Activated CD4-positive, alpha-beta memory T cell treated with anti-CD3 and anti-CD28 coated beads for 36 hours (primary cell): ENCODE measurements around the gene INS. TPM values are rescaled to one million over a fixed set of nuclear protein-coding genes. Genes with fewer than 3 reads are reported as not detected.

ENCODE experiments used
- CTCF ChIA-PET: fragments of 350-600 bp; sonication (Branson Sonifier 250); formaldehyde crosslinking; loops from one replicate; lab custom pipeline; 2021; ENCODE audit warnings: antibody characterized with exemption, inconsistent platforms; lab: Charles Lee
- POLR2A ChIA-PET: fragments of 350-600 bp; sonication (Branson Sonifier 250); formaldehyde crosslinking; loops from one replicate; lab custom pipeline; 2021; ENCODE audit warnings: antibody characterized with exemption; lab: Charles Lee
- DNase-seq: peaks from one replicate; pipeline ENCODE4 v3.0.0-alpha.2; 2020
- H3K27ac Mint-ChIP-seq: one replicate; pipeline ENCODE4 v1.8.0; 2021; ENCODE audit warnings: mixed read lengths
- H3K27me3 Mint-ChIP-seq: one replicate; pipeline ENCODE4 v1.8.0; 2021; ENCODE audit warnings: mixed read lengths
- H3K36me3 Mint-ChIP-seq: one replicate; pipeline ENCODE4 v1.8.0; 2021; ENCODE audit warnings: mixed read lengths
- H3K4me1 Mint-ChIP-seq: one replicate; pipeline ENCODE4 v1.8.0; 2021; ENCODE audit warnings: low read depth, mixed read lengths
- H3K4me3 Mint-ChIP-seq: one replicate; pipeline ENCODE4 v1.8.0; 2021; ENCODE audit warnings: mild to moderate bottlenecking, mixed read lengths
- H3K9me3 Mint-ChIP-seq: one replicate; pipeline ENCODE4 v1.8.0; 2021; ENCODE audit warnings: mixed read lengths
- intact Hi-C: fragments of 100-400 bp; cut with micrococcal nuclease; formaldehyde crosslinking; loops from one replicate; pipeline ENCODE4 v1.15.1; 2023
- total RNA-seq, 2 experiments: library from RNA; stranded (reverse); gene quantifications; one replicate each; pipeline ENCODE4 v1.2.3, GENCODE V29; 2021

INS gene
- total RNA-seq, result not detected

DNA sequence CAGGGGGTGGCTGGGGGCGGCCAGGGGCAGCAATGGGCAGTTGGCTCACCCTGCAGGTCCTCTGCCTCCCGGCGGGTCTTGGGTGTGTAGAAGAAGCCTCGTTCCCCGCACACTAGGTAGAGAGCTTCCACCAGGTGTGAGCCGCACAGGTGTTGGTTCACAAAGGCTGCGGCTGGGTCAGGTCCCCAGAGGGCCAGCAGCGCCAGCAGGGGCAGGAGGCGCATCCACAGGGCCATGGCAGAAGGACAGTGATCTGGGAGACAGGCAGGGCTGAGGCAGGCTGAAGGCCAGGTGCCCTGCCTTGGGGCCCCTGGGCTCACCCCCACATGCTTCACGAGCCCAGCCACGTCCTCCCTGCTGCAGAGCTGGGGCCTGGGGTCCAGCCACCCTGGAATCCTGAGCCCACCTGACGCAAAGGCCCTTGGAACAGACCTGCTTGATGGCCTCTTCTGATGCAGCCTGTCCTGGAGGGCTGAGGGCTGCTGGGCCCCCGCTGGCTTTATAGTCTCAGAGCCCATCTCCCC is at the start of gene INS:
Gene INS (minus strand): TSS at position 474 of the 524 bp plus-strand sequence. CDS start 238 bp downstream, at position 236.
- H3K27ac Mint-ChIP-seq, result no peak within 1 kb of the TSS
- intact Hi-C loops, result no loop called here
- H3K36me3 Mint-ChIP-seq, result no peaks in the 10 kb centered on the region
- H3K9me3 Mint-ChIP-seq, result no peaks in the 10 kb centered on the region
- no peaks in the 10 kb centered on the region for H3K4me1 Mint-ChIP-seq
- CTCF ChIA-PET, result interaction anchor here (1.9 kb wide), 1 partner anchor 10 kb away, joined by 7 read pairs; no protein-coding TSS in a partner anchor
- no peak for DNase-seq
- H3K4me3 Mint-ChIP-seq, result no peak within 1 kb of the TSS
- H3K27me3 Mint-ChIP-seq, result peaks cover 7% of the 10 kb centered on the region
- POLR2A ChIA-PET, result no interaction called here

GRCh38 chr11:2210366-2211112 is 49.5 kb upstream of the INS start:
- H3K36me3 Mint-ChIP-seq, result no peaks in the 10 kb centered on the region
- no peak overlapping the region for H3K4me3 Mint-ChIP-seq
- no peaks in the 10 kb centered on the region for H3K9me3 Mint-ChIP-seq
- ChIA-PET POLR2A (no interaction called here), CTCF (interaction anchor here (1.1 kb wide), 1 partner anchor 558 kb away, joined by 3 read pairs; no protein-coding TSS in a partner anchor)
- intact Hi-C loops, result loop anchor here (5.0 kb wide), 1 partner anchor 57 kb away; no protein-coding TSS in a partner anchor
- H3K27ac Mint-ChIP-seq, result no peak overlapping the region
- peaks cover 11% of the 10 kb centered on the region for H3K4me1 Mint-ChIP-seq
- H3K27me3 Mint-ChIP-seq, result no peaks in the 10 kb centered on the region
- DNase-seq, result peak; percentile 7

GRCh38 chr11:2209900-2210321 is 48.9 kb upstream of the INS start:
- Mint-ChIP-seq H3K27me3 (no peaks in the 10 kb centered on the region), H3K9me3 (no peaks in the 10 kb centered on the region), H3K4me1 (peaks cover 11% of the 10 kb centered on the region), H3K27ac (no peak overlapping the region), H3K36me3 (no peaks in the 10 kb centered on the region), H3K4me3 (no peak overlapping the region)
- POLR2A ChIA-PET, result no interaction called here
- CTCF ChIA-PET, result interaction anchor here (1.1 kb wide), 1 partner anchor 557 kb away, joined by 3 read pairs; no protein-coding TSS in a partner anchor
- intact Hi-C loops, result loop anchor here (5.0 kb wide), 1 partner anchor 57 kb away; no protein-coding TSS in a partner anchor
- no peak for DNase-seq

DNA sequence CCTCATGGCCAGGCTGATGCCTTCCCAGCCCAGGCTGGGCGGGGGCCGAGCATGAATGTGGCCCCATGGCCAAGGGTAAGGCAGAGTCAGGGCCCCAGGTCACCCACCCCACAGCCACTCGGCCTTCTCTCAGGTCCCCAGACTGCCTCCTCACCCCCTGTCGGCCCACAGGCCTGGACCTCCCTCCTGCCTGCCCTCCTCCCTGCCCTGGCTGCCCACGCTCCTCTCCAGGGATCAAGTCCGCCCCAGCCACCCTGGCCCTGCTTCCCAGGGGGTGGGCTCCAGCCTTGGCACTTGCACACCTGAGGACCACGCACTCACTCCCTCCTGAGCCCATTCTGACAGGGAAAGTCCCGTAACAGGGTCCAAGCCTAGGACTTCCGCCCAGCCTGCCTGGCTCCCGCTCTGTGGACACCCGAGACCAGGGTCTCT is 48.4 kb upstream of the INS start:
- no peaks in the 10 kb centered on the region for H3K27me3 Mint-ChIP-seq
- no peaks in the 10 kb centered on the region for H3K9me3 Mint-ChIP-seq
- CTCF ChIA-PET, result interaction anchor here (1.3 kb wide), 1 partner anchor 15 kb away, joined by 3 read pairs; no protein-coding TSS in a partner anchor
- no peak overlapping the region for H3K27ac Mint-ChIP-seq
- H3K4me1 Mint-ChIP-seq, result peaks cover 11% of the 10 kb centered on the region
- H3K4me3 Mint-ChIP-seq, result no peak overlapping the region
- peak; percentile 4 for DNase-seq
- intact Hi-C loops, result no loop called here
- no peaks in the 10 kb centered on the region for H3K36me3 Mint-ChIP-seq
- POLR2A ChIA-PET, result no interaction called here

DNA sequence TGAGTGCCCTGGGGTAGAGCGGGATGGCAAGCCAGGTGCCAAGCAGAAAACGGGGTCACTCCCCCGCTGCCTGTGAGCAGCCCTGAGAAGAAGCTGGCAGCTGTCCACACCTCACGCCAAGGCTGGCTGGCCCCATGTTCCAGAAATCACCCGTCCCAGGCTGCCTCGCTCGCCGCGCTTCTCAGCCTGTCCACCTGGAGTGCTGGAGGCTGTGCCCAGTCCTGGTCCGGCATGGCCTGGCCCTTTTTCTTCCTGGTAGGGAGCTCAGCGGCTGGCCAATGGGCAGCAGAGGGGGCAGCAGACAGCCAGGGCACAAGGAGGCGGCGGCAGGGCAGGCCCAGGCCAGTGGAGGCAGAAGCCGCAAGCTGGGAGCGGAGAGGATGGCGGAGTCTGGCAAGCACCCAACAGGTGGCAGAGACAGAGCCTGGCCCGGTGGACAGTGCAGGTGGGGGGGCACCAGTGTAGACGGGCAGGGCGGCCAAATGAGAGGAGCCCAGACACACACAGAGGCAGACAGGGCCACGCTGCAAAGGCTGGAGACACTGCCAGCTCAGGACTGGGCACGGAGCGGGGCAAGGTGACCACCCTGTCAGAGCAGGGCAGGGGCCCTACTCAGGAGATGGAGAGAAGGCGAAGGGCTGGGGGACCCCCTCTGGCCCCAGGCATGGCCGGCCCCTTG is 47.8 kb upstream of the INS start:
- intact Hi-C loops, result no loop called here
- peaks cover 7% of the 10 kb centered on the region for H3K4me1 Mint-ChIP-seq
- no peak overlapping the region for H3K27ac Mint-ChIP-seq

DNA sequence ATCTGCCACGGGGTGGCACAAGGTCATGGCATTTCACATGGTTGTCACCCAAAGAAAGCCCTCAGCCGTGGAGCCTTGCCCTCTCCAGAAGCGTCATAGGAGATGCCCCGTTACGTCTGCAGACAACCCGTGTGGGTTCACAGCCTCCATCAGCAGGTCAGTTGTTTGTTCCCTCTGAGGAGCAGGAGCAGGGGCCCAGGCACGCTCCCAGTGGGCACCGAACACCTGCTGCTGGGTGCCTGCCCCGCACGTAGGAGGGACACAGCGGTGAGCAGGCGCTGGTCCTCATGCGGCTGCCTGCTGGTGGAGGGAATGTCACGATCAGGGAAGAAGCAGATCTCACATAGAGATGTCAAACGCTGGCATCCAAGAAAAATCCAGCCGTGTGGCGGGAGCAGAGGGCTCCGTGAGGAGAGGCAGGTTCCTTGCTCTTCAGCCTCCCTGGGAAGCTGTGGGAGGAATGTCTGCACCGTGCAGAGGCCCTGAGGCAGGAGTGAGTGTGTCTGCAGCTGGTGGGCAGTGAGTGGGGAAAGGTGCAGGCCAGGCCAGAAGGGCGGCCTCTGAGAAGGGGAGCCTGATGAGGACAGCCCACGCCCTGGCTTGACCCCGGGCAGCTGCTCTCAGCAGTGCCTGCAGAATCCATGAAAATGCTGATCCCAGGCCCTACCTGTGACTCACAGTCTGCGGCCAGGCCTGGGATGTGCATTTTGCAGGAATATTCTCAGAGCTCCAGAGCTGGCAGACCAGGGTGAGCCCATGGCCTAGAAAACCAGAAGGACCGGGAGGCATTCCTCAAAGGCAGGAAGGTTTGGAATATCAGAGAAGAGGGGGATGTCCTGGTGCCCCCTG is 47.0 kb upstream of the INS start:
- DNase-seq, result peak; percentile 6
- H3K4me3 Mint-ChIP-seq, result no peak overlapping the region
- no peaks in the 10 kb centered on the region for H3K36me3 Mint-ChIP-seq
- no peaks in the 10 kb centered on the region for H3K27me3 Mint-ChIP-seq
- POLR2A ChIA-PET, result no interaction called here
- H3K27ac Mint-ChIP-seq, result no peak overlapping the region
- no peaks in the 10 kb centered on the region for H3K4me1 Mint-ChIP-seq
- intact Hi-C loops, result no loop called here
- H3K9me3 Mint-ChIP-seq, result no peaks in the 10 kb centered on the region
- CTCF ChIA-PET, result interaction anchor here (1.3 to 1.6 kb wide), 2 partner anchors 13 to 98 kb away, joined by 3 read pairs; no protein-coding TSS in a partner anchor

More for the DNA sequence above, 47.8 kb upstream of the INS start:
- no peaks in the 10 kb centered on the region for H3K36me3 Mint-ChIP-seq
- no peak overlapping the region for H3K4me3 Mint-ChIP-seq
- ChIA-PET CTCF (interaction anchor here (1.3 to 1.6 kb wide), 2 partner anchors 14 to 97 kb away, joined by 3 read pairs; no protein-coding TSS in a partner anchor), POLR2A (no interaction called here)
- peak; percentile 6 for DNase-seq
- H3K27me3 Mint-ChIP-seq, result no peaks in the 10 kb centered on the region
- no peaks in the 10 kb centered on the region for H3K9me3 Mint-ChIP-seq

- H3K4me1 Mint-ChIP-seq, result no peaks in the 10 kb centered on the region
- H3K36me3 Mint-ChIP-seq, result no peaks in the 10 kb centered on the region
- no peak overlapping the region for H3K27ac Mint-ChIP-seq
- no peaks in the 10 kb centered on the region for H3K9me3 Mint-ChIP-seq
- ChIA-PET POLR2A (no interaction called here), CTCF (interaction anchor here (1.6 kb wide), 1 partner anchor 99 kb away, joined by 3 read pairs; no protein-coding TSS in a partner anchor)
- H3K27me3 Mint-ChIP-seq, result no peaks in the 10 kb centered on the region
- H3K4me3 Mint-ChIP-seq, result no peak overlapping the region
- DNase-seq, result peak; percentile 5
- intact Hi-C loops, result no loop called here
Observed at GRCh38 chr11:2207212-2207611, 46.2 kb upstream of the INS start.

- DNase-seq, result peak; percentile 6
- ChIA-PET POLR2A (no interaction called here), CTCF (no interaction called here)
- Mint-ChIP-seq H3K36me3 (no peaks in the 10 kb centered on the region), H3K9me3 (no peaks in the 10 kb centered on the region), H3K27me3 (no peaks in the 10 kb centered on the region), H3K27ac (no peak overlapping the region), H3K4me3 (no peak overlapping the region), H3K4me1 (no peaks in the 10 kb centered on the region)
- intact Hi-C loops, result no loop called here
Observed at GRCh38 chr11:2205981-2206690, 45.1 kb upstream of the INS start.

- DNase-seq, result no peak
- H3K9me3 Mint-ChIP-seq, result no peaks in the 10 kb centered on the region
- POLR2A ChIA-PET, result no interaction called here
- intact Hi-C loops, result no loop called here
- CTCF ChIA-PET, result no interaction called here
- no peaks in the 10 kb centered on the region for H3K27me3 Mint-ChIP-seq
- H3K36me3 Mint-ChIP-seq, result no peaks in the 10 kb centered on the region
- H3K27ac Mint-ChIP-seq, result no peak overlapping the region
- no peak overlapping the region for H3K4me3 Mint-ChIP-seq
- no peaks in the 10 kb centered on the region for H3K4me1 Mint-ChIP-seq
Observed at GRCh38 chr11:2205214-2205720, 44.3 kb upstream of the INS start.

DNA sequence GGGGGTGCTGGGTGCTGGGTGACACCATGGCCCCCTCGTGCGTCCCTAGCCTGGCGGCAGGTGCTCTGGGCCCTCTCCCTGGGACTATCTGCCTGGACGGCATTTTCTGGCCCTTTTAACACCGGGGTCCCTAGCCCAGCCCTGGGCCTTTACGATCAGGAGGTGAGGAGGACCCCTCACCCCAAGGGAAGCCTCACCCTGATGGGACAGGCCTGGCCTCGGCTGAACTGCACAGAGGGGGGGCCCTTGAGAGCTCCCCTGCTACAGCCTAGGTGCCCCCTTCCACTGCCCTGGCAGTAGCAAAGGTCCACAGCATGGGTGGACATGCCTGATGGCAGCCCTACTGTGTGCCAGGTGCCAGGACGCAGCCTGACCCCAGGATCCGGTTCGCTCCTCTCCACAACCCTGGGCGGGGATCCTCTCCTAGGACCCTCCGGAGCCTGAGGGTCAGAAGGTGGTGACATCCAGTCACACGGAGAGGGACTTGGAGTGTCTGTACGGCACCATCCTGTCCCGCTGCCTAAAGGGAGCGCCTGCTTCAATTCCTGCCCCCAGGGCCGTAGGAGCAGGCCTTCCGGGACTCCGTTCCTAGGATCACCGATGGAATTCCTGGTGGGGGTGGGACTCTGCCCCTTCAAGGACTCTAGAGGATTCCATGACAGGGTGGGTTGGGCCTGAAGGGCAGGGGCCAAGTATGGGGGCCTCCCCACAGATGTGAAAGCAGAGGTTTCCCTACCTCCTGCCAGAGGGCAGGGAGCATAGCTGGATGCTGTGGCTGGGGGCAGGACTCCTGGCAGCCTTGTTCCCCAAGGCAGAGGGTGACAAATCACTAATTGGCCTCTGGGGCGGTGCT is 43.6 kb upstream of the INS start:
- intact Hi-C loops, result no loop called here
- Mint-ChIP-seq H3K27ac (no peak overlapping the region), H3K36me3 (no peaks in the 10 kb centered on the region), H3K4me3 (no peak overlapping the region), H3K27me3 (no peaks in the 10 kb centered on the region), H3K4me1 (no peaks in the 10 kb centered on the region), H3K9me3 (no peaks in the 10 kb centered on the region)
- ChIA-PET POLR2A (no interaction called here), CTCF (no interaction called here)
- DNase-seq, result peak; percentile 5
